NCI-H345 treated with DMSO at 0.1 percent for 48 hours (cell line): ENCODE results near the gene AP2A2.
"Not testable (repeated sequence)": the region's sequence is repeated elsewhere in the genome, so short reads cannot be mapped to it uniquely, and the experiment has no call there.

Experiments used
- DNase-seq: peaks from one replicate; lab custom pipeline; 2025; ENCODE audit not compliant: unreplicated experiment; lab: John Stamatoyannopoulos, UW

The AP2A2 gene

GRCh38 chr11:972523-973211, 47.0 kb downstream of the AP2A2 start:
- no peak for DNase-seq

- DNase-seq = no peak
Measured at GRCh38 chr11:973237-973636, 47.6 kb downstream of the AP2A2 start.

GRCh38 chr11:975376-975775, 49.7 kb downstream of the AP2A2 start:
- not testable (repeated sequence) for DNase-seq

GRCh38 chr11:975827-976226, 50.2 kb downstream of the AP2A2 start:
- no peak for DNase-seq

- no peak for DNase-seq
Measured at GRCh38 chr11:976431-977160, 50.9 kb downstream of the AP2A2 start.

GRCh38 chr11:977830-978720, 52.4 kb downstream of the AP2A2 start:
- DNase-seq = no peak

- no peak for DNase-seq
Measured at GRCh38 chr11:978781-979180, 53.1 kb downstream of the AP2A2 start.

- DNase-seq = no peak
Measured at GRCh38 chr11:980438-981357, 55.0 kb downstream of the AP2A2 start.

GRCh38 chr11:981764-982163, 56.1 kb downstream of the AP2A2 start:
- DNase-seq = no peak

- no peak for DNase-seq
Measured at GRCh38 chr11:984546-984945, 58.9 kb downstream of the AP2A2 start.

GRCh38 chr11:985406-985805, 59.7 kb downstream of the AP2A2 start:
- DNase-seq = no peak

GRCh38 chr11:985848-986247, 60.2 kb downstream of the AP2A2 start:
- DNase-seq = no peak

GRCh38 chr11:986270-986951, 60.7 kb downstream of the AP2A2 start:
- DNase-seq = no peak

- no peak for DNase-seq
Measured at GRCh38 chr11:986952-987305, 61.3 kb downstream of the AP2A2 start.

GRCh38 chr11:987671-988070, 62.0 kb downstream of the AP2A2 start:
- no peak for DNase-seq

GRCh38 chr11:990101-990500, 64.4 kb downstream of the AP2A2 start:
- no peak for DNase-seq

GRCh38 chr11:991034-991433, 65.4 kb downstream of the AP2A2 start:
- DNase-seq = no peak

- DNase-seq = no peak
Measured at GRCh38 chr11:991711-992307, 66.1 kb downstream of the AP2A2 start.

- no peak for DNase-seq
Measured at GRCh38 chr11:992577-992976, 66.9 kb downstream of the AP2A2 start.
